Activated CD8-positive, alpha-beta memory T cell treated with anti-CD3 and anti-CD28 coated beads, Interleukin-2, amount 50 U/mL, for 1 hour (primary cell): ENCODE results near the gene ANKRD11.
A peak's percentile ranks its signal among the peaks of the same experiment; 100 is the strongest.
"Not testable (repeated sequence)": the region's sequence is repeated elsewhere in the genome, so short reads cannot be mapped to it uniquely, and the experiment has no call there.

ENCODE experiments used
- DNase-seq: peaks from one replicate; pipeline ENCODE4 v3.0.0-alpha.2; 2020; ENCODE audit errors: extremely low read depth

ANKRD11 gene

DNA sequence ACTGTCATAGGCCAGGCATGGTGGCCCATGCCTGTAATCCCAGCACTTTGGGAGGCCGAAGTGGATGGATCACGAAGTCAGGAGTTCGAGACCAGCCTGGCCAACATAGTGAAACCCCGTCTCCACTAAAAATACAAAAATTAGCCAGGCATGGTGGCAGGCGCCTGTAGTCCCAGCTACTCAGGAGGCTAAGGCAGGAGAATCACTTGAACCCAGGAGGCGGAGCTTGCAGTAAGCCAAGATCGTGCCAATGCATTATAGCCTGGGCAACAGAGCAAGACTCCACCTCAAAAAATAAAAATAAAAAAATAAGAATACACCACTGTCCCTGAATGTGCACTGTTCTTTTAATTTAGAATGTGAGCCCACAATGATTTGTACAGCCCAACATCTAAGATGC lies 61.8 kb downstream of the ANKRD11 start:
- not testable (repeated sequence) for DNase-seq

DNA sequence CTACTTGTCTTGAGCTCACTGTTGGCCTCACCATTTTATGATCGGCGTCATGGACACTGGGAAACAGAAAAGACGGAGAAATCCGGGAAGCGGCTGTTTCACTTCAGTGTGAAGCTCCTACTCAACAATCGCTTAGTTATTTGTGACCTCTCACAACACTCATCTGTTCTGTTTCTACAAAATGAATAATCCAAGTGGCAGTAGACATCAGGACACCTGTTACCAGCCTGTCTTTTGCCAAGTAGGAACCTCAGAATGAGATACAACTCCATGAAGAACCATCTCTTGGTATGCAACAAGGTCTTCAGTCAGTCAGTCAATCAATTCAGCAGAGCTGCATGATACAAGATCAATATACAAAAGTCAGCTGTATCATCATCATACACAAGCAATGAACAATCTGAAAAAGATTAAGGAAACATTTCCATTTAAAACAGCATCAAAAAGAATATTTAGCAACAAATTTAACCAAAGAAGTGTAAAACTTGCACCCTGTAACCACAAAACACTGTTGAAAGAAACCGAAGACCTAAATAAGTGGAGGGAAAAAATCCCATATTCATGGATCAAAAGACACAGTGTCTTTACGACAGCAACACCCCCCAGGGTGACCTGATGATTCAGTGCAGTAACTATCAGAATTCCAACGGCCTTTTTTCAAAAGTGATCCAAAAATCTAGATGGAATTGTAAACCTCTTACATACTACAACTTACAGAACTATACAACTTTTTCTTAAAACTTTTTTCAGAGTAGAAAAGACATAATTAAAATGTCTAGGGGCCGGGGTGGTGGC lies 63.4 kb downstream of the ANKRD11 start:
- no peak for DNase-seq

DNA sequence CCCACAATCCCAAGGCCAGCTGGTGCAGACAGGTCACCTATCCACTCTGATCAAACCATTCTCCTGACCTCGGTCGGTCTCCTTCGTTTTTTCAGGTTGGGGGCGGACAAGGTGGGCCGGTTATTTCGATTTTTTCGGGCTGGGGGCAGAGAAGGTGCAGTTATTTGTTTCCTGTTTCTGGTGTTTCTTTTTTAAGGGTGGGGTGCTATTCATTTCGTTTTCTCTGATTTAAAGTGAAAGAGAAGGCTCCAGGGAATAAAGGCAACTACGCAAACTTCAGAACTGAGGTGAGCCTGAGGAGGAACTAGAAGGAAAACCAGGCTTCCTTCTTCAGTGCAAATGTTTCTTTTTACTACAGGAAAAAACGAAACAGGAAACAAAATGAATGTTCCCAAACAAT lies 64.8 kb downstream of the ANKRD11 start:
- no peak for DNase-seq

DNA sequence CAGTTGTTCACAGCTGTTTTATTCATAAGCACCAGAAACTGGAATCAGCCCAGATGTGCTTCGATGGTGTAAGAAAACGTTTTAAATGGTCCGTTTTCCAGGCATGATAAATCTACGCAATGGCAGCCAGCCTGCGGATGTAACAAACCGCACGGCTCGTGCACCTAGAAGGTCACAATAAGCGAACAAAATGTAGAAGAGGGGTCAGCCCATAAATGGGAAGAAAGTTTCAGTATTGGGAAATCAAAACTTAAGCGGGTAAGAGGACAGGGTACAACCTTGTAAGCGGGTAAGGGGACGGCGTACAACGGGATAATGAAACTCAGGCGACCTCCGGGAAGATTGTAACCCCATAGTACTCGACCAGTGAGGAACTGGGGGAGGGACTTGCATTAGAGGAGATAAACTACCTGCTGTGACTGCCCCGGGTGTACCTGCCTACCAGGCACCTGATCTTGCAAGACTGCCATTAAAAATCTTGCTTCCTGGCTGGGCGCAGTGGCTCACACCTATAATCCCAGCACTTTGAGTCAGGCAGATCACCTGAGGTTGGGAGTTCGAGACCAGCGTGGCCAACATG lies 66.6 kb downstream of the ANKRD11 start:
- DNase-seq = no peak

- DNase-seq = peak; percentile 49
These were observed 67.3 kb downstream of the ANKRD11 start for GRCh38 chr16:89422905-89423630.

GRCh38 chr16:89422527-89422904 lies 67.8 kb downstream of the ANKRD11 start:
- no peak for DNase-seq

GRCh38 chr16:89421300-89421699 lies 69.1 kb downstream of the ANKRD11 start:
- DNase-seq = not testable (repeated sequence)

- DNase-seq = no peak
These were observed 70.2 kb downstream of the ANKRD11 start for GRCh38 chr16:89420204-89420603.

DNA sequence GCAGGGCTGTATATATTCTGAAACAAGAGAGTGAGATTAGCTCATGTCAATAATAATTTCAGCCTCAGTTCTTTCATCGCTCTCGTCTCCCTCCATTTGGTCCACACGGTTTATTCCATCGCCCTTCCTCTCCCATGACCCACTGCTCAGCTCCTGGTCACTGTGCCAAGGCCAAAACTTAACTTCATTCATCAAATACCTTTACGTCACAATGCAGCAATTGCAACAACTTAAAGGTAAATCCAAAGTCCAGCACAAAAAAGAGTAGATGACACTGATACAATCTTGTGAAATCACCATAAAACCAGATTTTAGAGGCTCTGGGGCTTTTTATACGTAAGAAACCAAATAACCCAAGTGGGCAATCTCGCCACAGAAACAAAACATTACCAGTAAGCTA lies 72.0 kb downstream of the ANKRD11 start:
- DNase-seq = no peak

DNA sequence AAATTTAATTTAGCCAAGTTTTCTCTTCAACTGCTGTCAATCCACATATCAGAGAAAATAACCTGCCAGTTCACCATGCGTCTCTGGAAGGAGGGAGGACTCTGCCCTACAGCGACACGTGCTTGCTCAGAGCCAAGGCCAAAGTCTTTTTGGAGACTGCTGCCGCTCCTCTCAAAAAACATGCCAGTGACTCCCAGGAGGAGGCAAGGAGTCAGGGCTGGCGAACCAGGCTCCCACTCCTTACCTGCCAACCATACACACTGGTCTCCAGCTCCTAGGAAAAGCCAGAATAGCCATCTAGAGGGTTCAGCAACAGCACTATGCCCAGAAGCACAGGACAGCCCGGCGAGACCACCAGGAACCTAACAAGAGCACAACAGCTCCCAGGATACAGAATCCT lies 73.0 kb downstream of the ANKRD11 start:
- DNase-seq = no peak

GRCh38 chr16:89413811-89414585 lies 76.4 kb downstream of the ANKRD11 start:
- no peak for DNase-seq

- no peak for DNase-seq
These were observed 77.5 kb downstream of the ANKRD11 start for GRCh38 chr16:89412811-89413210.

- DNase-seq = no peak
These were observed 79.0 kb downstream of the ANKRD11 start for GRCh38 chr16:89411335-89411850.

- DNase-seq = no peak
These were observed 79.5 kb downstream of the ANKRD11 start for GRCh38 chr16:89410794-89411309.

DNA sequence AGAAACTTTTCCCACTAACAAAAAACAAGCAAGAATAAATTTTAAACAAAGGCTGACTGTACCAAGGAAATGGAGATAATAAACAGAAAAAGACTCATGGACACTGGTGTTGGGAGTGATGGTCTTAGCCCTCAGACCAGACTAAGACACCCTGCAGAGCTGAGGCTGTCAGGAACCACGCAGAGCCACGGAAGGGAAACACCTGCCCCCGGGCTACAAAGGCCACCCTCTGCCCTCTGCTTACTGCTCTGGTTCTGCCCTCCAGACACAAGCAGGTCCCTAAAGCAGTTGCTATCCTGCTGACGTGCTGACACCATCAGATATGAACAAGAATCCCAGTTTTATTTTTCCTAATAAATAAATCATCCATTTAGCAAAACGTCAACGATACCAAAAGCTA lies 80.0 kb downstream of the ANKRD11 start:
- DNase-seq = no peak

- DNase-seq = peak; percentile 89
These were observed 81.1 kb downstream of the ANKRD11 start for GRCh38 chr16:89409161-89409711.

GRCh38 chr16:89408315-89408714 lies 82.0 kb downstream of the ANKRD11 start:
- DNase-seq = no peak

GRCh38 chr16:89407925-89408300 lies 82.4 kb downstream of the ANKRD11 start:
- DNase-seq = no peak

- no peak for DNase-seq
These were observed 83.0 kb downstream of the ANKRD11 start for GRCh38 chr16:89407282-89407924.

- DNase-seq = no peak
These were observed 84.0 kb downstream of the ANKRD11 start for GRCh38 chr16:89406277-89406888.
